HEK293 (cell line): ENCODE measurements around the gene DENND2A.

ENCODE experiments used
- CTCF ChIA-PET: fragments of 350-600 bp; formaldehyde crosslinking; extraction: SDS; loops from one replicate; lab custom pipeline; 2021; ENCODE audit warnings: antibody characterized with exemption; lab: Yijun Ruan, JAX
- POLR2A ChIA-PET: fragments of 300-600 bp; formaldehyde crosslinking; extraction: SDS; loops from one replicate; lab custom pipeline; 2020; ENCODE audit warnings: antibody characterized with exemption, inconsistent platforms; lab: Yijun Ruan, JAX
- H3K27ac ChIP-seq: fragments of 200-500 bp; sonication (Bioruptor generic); 2 replicates; pipeline ENCODE4 v1.5.1; 2014; ENCODE audit warnings: low read depth, low read length, control low read depth, inconsistent platforms; ENCODE audit errors: extremely low read depth
- H3K36me3 ChIP-seq, 2 experiments: fragments of 200-500 bp in 1 of 2; sonication (Bioruptor generic) in 1 of 2; 1 replicate in 1 of 2; 2 replicates in 1 of 2; pipeline ENCODE4 v1.5.1; 2014 to 2017; ENCODE audit warnings: inconsistent platforms in 2 of 2, low read length in 2 of 2; ENCODE audit not compliant: control insufficient read depth in 2 of 2, insufficient read depth in 1 of 2
- H3K4me1 ChIP-seq: fragments of 200-500 bp; sonication (Bioruptor generic); 2 replicates; pipeline ENCODE4 v1.5.1; 2014; ENCODE audit warnings: mild to moderate bottlenecking, low read length, inconsistent platforms; ENCODE audit not compliant: control insufficient read depth, insufficient read depth
- H3K4me3 ChIP-seq: 2 replicates; pipeline ENCODE4 v1.5.1; 2011; ENCODE audit warnings: low read depth, mild to moderate bottlenecking, control low read depth, low read length, moderate library complexity
- H3K9me3 ChIP-seq: fragments of 200-500 bp; sonication (Bioruptor generic); 2 replicates; pipeline ENCODE4 v1.5.1; 2014; ENCODE audit warnings: low read depth, low read length, inconsistent platforms; ENCODE audit not compliant: control insufficient read depth, insufficient read depth
- EGR2 ChIP-seq: fragments of 450-650 bp; formaldehyde crosslinking; IDR thresholded peaks from 2 replicates; pipeline ENCODE4 v1.5.1; 2016; ENCODE audit warnings: low read depth, missing biosample characterization, missing genetic modification characterization
- MEIS1 ChIP-seq: sonication (generic); formaldehyde crosslinking; IDR thresholded peaks from 2 replicates; pipeline ENCODE4 v1.8.1; 2022; ENCODE audit warnings: missing genetic modification reagents, mild to moderate bottlenecking, borderline replicate concordance
- ZBTB11 ChIP-seq: fragments of 450-650 bp; formaldehyde crosslinking; conservative IDR thresholded peaks from 2 replicates; pipeline ENCODE4 v1.5.1; 2016; ENCODE audit warnings: low read depth, missing biosample characterization, missing genetic modification characterization
- ZNF324 ChIP-seq: fragments of 450-650 bp; formaldehyde crosslinking; IDR thresholded peaks from 2 replicates; pipeline ENCODE4 v1.5.1; 2016; ENCODE audit warnings: missing biosample characterization, missing genetic modification characterization
- ZNF335 ChIP-seq: fragments of 450-650 bp; formaldehyde crosslinking; conservative IDR thresholded peaks from 2 replicates; pipeline ENCODE4 v1.5.1; 2016; ENCODE audit warnings: missing biosample characterization, missing genetic modification characterization
- ZNF362 ChIP-seq: fragments of 450-650 bp; formaldehyde crosslinking; IDR thresholded peaks from 2 replicates; pipeline ENCODE4 v1.5.1; 2016; ENCODE audit warnings: missing biosample characterization, missing genetic modification characterization
- ZNF394 ChIP-seq: fragments of 450-650 bp; formaldehyde crosslinking; IDR thresholded peaks from 2 replicates; pipeline ENCODE4 v1.5.1; 2016; ENCODE audit warnings: missing biosample characterization, missing genetic modification characterization, mild to moderate bottlenecking, moderate library complexity, borderline replicate concordance
- ZSCAN5A ChIP-seq: fragments of 450-650 bp; formaldehyde crosslinking; IDR thresholded peaks from 2 replicates; pipeline ENCODE4 v1.5.1; 2016; ENCODE audit warnings: missing biosample characterization, missing genetic modification characterization
- TF ChIP-seq, protein P1 (sequence below): fragments of 450-650 bp; formaldehyde crosslinking; IDR thresholded peaks from 2 replicates; pipeline ENCODE4 v1.5.1; 2016; ENCODE audit warnings: missing biosample characterization, missing genetic modification characterization, low read depth
- TF ChIP-seq, protein P2 (sequence below): fragments of 450-650 bp; formaldehyde crosslinking; IDR thresholded peaks from 2 replicates; pipeline ENCODE4 v1.5.1; 2016; ENCODE audit warnings: missing biosample characterization, missing genetic modification characterization, low read depth
- TF ChIP-seq, protein P3 (sequence below): fragments of 450-650 bp; formaldehyde crosslinking; IDR thresholded peaks from 2 replicates; pipeline ENCODE4 v1.5.1; 2017; ENCODE audit warnings: missing biosample characterization, missing genetic modification characterization

Gene DENND2A

GRCh38 chr7:140570120-140570519 is 70.5 kb downstream of the DENND2A start (continued):
- TF ChIP-seq, protein P1, sequence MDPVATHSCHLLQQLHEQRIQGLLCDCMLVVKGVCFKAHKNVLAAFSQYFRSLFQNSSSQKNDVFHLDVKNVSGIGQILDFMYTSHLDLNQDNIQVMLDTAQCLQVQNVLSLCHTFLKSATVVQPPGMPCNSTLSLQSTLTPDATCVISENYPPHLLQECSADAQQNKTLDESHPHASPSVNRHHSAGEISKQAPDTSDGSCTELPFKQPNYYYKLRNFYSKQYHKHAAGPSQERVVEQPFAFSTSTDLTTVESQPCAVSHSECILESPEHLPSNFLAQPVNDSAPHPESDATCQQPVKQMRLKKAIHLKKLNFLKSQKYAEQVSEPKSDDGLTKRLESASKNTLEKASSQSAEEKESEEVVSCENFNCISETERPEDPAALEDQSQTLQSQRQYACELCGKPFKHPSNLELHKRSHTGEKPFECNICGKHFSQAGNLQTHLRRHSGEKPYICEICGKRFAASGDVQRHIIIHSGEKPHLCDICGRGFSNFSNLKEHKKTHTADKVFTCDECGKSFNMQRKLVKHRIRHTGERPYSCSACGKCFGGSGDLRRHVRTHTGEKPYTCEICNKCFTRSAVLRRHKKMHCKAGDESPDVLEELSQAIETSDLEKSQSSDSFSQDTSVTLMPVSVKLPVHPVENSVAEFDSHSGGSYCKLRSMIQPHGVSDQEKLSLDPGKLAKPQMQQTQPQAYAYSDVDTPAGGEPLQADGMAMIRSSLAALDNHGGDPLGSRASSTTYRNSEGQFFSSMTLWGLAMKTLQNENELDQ (tag by site-specific recombination): no peak

DNA sequence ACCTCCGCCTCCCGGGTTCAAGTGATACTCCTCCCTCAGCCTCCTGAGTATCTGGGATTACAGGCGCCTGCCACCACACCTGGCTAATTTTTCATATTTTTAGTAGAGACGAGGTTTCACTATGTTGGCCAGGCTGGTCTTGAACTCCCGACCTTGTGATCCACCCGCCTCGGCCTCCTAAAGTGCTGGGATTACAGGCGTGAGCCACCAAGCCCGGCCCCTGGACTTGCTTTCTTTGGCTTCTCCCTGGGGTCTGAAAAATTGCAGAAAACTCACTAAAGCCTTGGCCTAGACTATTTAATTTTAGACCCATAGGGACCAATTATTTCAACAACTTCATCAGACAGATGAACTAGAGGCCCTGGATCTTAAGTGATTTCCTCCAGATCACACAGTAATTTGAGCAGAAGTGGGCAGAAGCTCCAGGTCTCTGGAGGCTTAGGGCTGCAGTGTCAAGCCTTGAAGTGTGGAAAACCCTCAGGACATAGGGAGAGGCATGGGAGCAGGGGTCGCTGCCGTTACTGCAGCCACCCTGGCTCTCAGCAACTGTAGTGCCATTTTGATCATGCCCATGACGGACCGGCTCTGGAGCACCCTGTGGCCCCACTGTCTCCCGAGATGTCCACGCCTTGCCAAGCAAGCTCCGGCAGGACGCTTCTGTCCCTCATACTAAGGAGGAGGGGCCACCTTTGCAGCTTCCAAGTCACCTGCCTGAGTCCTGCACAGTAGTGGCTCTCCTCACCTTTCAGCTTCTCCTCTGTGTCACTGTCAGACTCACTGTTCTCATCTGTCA is 72.4 kb downstream of the DENND2A start:
- no peak for TF ChIP-seq ZNF335
- TF ChIP-seq ZBTB11 (tag by site-specific recombination): no peak
- no peak for TF ChIP-seq MEIS1 (CRISPR knock-in tag)
- no peak for TF ChIP-seq ZNF394 (tag by site-specific recombination)
- TF ChIP-seq ZNF324 (tag by site-specific recombination): no peak
- TF ChIP-seq, protein P2, sequence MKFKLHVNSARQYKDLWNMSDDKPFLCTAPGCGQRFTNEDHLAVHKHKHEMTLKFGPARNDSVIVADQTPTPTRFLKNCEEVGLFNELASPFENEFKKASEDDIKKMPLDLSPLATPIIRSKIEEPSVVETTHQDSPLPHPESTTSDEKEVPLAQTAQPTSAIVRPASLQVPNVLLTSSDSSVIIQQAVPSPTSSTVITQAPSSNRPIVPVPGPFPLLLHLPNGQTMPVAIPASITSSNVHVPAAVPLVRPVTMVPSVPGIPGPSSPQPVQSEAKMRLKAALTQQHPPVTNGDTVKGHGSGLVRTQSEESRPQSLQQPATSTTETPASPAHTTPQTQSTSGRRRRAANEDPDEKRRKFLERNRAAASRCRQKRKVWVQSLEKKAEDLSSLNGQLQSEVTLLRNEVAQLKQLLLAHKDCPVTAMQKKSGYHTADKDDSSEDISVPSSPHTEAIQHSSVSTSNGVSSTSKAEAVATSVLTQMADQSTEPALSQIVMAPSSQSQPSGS (tag by site-specific recombination): no peak
- no peak for TF ChIP-seq ZNF362 (tag by site-specific recombination)
- TF ChIP-seq, protein P3, sequence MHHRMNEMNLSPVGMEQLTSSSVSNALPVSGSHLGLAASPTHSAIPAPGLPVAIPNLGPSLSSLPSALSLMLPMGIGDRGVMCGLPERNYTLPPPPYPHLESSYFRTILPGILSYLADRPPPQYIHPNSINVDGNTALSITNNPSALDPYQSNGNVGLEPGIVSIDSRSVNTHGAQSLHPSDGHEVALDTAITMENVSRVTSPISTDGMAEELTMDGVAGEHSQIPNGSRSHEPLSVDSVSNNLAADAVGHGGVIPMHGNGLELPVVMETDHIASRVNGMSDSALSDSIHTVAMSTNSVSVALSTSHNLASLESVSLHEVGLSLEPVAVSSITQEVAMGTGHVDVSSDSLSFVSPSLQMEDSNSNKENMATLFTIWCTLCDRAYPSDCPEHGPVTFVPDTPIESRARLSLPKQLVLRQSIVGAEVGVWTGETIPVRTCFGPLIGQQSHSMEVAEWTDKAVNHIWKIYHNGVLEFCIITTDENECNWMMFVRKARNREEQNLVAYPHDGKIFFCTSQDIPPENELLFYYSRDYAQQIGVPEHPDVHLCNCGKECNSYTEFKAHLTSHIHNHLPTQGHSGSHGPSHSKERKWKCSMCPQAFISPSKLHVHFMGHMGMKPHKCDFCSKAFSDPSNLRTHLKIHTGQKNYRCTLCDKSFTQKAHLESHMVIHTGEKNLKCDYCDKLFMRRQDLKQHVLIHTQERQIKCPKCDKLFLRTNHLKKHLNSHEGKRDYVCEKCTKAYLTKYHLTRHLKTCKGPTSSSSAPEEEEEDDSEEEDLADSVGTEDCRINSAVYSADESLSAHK: no peak
- TF ChIP-seq EGR2 (tag by site-specific recombination): no peak
- TF ChIP-seq ZSCAN5A (tag by site-specific recombination): no peak
- peaks cover 0 to 5% of the 10 kb centered on the region in 2 experiments; a peak in 1 of 3 replicates for H3K36me3 ChIP-seq
- no peak overlapping the region for H3K4me3 ChIP-seq
- POLR2A ChIA-PET: no interaction called here
- H3K9me3 ChIP-seq: no peaks in the 10 kb centered on the region
- H3K4me1 ChIP-seq: no peaks in the 10 kb centered on the region
- CTCF ChIA-PET: interaction anchor here (0.8 kb wide), 1 partner anchor 31 kb away, joined by 3 read pairs; no protein-coding TSS in a partner anchor
- H3K27ac ChIP-seq: no peak overlapping the region
